Ureter (tissue), 1 donor: ENCODE data around the gene STAT6. TPM values are rescaled to one million over a fixed set of nuclear protein-coding genes. Genes with fewer than 3 reads are reported as not detected.
A peak's percentile ranks its signal among the peaks of the same experiment; 100 is the strongest.
"Not testable (repeated sequence)": the region's sequence is repeated elsewhere in the genome, so short reads cannot be mapped to it uniquely, and the experiment has no call there.

Source experiments
- DNase-seq: peaks from one replicate; pipeline ENCODE4 v3.0.0-alpha.2; 2020; ENCODE audit warnings: low spot score
- total RNA-seq: library from RNA; stranded (reverse); gene quantifications from one replicate; pipeline ENCODE4 v1.2.4, GENCODE V29; 2023
- donor health status: DM: yes; HTN: yes; CAD: no.

STAT6 gene
- total RNA-seq, 1 donor from 2014 or later = 280 TPM

DNA sequence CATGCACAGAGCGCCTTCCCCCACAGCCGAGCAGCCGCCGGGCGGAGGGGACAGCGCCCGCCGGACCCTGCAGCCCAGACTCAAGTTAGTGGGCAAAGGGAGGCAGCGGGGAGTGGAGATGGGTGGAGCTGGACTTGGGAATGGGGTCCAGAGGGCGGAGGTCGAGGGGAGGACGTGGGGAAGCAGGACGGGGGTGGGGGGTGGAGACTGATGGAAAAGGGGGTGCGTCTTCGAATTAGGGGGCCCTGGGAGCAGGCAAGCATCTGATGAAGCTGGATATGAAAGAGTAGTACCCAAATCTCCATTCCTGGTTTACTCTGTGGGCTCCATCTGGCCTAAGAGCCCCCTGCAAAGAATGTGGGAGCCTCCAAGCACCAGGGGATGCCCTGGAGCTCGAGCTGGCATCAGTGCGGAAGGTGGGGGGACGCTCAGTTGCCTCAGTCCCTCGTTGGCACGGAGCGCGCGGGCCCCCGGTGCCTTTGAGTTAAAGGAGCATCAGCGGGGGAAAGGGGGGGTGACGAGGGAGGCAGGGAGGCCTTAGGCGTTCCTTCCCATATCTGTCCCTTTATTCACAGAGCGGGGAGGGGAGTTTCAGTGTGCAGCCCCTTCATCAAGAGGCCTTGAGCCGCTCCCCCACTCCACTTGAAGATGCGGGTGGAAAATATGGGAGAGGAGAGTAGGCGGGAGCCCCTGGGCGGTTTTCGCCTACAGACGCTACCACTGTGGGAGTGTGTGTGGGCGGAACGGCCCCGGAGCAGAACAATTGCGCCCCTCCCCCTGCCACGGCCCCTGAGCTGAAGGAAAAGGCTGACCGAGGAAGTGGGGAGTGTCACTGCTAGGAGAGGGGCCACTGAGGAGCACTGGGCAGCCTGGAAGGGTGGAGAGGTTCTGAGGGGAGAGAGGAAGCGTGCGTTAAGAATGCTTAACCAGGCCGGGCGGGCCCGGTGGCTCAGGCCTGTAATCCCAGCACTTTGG, 21.6 kb downstream of the STAT6 start:
- DNase-seq = peak; percentile 85

DNA sequence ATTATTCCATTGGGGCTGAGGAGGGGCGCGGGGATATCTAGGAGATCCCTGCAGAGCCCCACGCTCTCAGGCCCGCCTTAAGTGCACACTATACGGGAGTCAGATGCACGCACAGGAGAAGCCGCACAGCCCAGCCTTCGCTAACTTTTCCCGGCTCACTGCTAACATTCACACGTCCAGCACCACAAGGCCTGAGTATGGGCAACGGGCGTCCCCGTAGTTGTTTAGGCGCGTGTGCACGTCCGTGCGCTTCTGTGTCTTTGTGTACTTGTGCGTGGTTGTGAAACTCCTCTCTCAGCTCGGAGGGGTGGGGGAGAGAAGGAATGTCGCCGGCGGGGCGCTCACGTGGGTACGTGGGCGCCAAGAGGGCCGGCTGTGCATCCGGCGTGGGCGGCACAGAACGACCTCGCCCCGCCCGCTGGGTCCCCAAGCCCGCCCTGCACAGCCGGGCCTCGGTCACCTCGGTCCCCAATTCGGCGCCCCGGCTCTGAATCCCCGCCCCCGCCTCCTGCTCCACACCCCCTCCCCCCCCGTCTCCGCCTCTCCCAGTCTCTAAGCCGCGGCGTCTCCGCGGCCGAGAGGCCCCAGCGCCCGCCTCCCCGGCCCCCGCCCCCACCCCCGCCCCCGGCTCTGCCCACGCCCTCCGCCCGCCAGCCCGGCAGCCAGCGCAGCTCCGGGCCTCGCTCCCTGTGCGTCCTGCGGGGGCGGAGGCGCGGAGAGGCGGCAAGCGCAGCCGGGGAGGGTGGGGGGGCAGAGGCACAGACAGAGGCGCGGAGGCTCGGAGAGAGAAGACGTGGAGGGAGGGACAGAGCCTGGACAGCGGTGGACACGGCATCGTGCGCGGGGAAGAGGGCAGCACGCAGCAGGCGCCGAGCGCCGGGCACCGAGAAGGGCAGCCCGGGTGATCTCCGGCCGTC, 22.6 kb downstream of the STAT6 start, which contains the start of gene NAB2:
TSS of gene NAB2 (plus strand) at position 761 of the 917 bp plus-strand sequence. CDS start 158 bp downstream, outside the sequence.
- peak; percentile 97 for DNase-seq

DNA sequence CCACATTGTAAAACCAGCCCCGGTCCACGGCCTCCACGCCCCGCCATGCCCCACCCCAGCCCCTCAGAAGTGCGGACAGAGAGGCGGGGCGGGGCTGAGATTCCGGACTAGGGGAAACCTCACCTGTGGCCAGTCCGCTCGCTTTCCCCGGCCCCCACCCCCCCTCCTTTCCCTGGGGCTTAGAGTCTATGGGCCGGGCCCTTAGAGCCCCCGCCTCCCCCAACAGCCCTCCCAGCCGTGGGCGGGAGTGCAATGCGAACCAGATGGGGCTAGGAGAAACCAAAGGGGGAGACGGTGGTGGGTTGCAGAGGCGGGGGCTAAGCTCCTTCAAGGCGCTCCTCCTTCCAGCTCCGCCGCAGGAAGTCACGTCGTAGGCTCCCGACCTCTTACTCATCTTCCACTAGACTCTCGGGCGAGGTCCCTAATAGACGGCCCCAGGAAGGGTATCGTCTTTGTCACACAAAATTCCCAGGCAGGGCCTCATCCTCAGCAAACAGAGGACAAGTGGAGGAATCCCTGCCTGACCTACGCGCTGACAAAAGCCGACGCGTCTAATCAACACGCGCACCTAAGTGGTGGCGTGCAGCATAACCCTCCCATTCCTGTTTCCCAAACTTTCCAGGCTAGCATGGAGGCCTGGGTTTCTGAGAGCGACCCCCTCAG, 23.3 kb downstream of the STAT6 start:
- peak; percentile 89 for DNase-seq

DNA sequence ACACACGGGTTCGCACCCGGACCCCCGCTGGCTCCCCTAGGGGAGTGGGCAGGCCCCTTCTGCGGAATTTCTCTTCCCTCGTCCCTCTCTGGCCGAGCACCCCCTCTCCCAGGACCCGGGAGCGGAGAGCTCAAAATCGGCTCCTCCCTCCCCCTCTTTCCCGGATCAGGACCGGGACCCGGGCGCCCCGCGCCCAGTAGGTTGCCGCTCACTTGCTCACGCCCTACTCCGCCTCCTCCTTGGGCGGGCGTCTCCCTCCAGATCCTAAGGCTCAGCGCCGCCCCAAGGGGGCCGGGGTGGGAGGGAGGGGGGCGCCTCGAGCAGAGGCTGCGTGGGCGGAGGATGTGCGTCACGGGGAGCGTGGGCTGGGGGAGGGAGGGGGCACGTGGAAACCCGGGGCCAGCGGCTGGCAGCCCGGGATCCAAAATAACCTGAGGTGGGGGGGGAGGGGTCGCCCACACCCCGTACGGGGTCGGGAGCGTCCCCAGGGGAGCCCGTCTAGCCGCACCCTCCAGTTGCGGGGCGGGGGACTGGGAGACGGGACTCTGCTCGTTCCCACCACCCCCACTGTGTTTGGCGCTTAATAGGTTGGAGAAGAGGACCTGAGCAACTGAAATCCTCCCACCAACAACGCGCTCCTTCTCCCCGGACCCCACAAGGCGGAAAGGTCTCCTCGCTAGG, 24.0 kb downstream of the STAT6 start:
- peak; percentile 94 for DNase-seq

DNA sequence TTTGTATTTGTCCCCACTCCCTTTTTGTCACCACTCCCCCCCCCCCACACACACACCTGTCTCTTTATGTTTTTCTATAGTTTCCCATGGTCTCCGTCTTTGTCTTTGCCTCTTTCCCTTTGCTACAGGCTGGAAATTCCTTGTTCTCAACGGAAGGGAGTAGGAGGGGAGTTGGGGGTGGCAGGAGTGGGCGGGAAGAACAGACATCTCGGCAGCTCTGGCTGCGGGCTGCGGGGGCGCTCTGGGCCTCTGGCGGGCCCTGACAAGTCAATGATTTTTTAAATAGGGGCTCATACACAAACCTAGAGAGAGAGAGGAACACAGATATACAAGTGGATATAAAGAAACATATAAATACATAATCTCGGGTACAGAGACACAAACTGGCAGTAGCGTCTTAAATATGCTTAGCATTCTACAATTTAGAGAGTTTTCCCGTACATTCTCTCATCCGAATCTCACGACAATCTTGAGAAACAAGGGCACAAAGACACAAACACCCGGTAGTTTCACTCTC, 24.6 kb downstream of the STAT6 start:
- peak; percentile 76 for DNase-seq

DNA sequence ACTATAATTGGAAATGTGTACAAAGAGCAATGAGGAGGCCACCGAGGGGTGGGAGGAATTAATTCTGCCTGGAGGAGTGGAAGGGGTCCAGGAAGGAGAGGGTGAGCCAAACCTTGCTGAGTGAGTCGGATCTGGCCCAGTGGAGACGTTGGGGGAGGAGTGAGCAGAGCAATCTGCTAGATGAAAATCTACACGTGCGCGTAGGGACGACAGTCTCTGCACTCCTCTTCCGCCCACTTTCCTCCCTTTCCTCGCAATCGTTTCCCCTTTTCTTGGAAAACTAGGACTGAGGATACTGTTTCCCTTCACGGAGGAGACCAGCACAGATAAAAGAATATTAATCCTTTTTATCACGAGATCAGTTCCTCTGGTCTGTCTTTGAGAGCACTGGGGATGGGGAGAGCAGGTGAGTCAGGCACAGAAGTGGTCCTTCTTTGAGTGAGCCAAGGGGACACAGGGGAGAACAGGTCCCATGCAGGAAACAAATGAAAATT, 25.1 kb downstream of the STAT6 start:
- peak; percentile 74 for DNase-seq

DNA sequence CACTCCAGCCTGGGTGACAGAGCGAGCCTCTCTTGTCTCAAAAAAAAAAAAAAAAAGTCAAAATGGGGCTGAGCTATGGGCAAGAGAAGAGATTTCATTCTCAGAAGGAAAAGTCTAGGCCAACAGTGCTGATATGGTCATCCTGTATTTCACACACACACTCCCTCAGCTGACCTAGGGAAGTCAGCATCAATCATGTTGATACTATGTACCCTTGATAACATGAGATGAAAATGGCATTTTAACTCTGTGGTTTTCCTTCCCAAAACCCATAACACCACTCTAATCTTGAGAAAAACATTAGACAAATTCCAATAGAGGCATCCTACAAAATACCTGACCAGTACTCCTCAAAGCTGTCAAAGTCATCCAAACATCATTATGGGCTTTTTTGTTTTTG, 30.3 kb downstream of the STAT6 start:
- no peak for DNase-seq

DNA sequence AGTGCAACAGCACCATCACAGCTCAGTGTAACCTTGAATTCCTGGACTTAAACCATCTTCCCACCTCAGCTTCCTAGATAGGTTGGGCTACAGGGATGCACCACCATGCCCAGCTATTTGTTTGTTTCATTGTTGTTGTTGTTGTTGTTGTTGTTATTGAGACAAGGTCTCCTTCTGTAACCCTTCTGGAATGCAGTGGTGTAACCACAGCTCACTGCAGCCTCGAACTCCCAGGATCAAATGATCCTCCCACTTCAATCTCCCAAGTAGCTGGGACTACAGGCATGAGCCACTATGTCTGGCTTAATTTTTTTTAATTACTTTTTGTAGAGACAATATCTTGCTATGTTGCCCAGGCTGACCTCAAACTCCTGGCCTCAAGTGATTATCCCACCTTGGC, 31.3 kb downstream of the STAT6 start:
- no peak for DNase-seq

DNA sequence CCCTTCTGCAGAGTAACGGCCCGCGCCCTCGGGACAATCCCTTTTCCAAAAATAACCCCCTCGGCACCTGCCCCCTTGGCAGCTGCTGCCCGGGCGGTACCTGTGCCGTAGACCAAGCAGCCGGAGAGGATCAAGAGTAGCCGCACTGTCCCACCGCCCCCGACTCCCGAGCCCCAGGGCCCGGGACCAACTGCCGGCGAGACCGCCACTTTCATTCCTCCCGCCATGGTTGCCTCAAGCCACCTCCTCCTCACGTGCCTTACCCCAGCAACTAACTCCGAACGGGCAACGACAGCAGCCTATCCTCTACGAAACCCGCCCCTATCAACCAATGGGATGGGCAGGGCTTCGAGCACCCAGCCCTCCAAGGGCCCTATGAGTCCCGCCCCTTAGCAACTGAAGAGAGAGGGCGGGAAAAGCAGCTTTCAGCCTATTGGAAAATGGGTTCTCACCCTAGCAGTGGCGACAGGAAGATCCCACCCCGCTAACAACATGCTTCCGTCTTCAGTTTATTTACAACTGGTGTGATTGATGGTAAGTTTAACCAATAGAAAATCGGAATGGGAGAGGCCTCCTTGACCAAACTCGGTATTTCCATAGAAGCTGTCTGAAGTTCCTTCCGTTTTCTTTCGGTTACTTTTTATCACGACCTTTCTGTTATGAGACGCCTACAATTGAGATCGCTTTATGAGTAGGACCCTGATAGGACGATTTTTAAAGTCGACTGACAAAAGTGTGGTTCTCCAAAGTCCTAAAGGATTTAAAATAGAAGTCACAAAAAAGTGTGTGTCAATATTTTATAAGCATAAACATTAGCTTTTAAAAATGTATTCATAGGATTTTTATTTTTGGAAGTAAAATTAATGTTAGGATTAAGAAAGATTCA, 32.4 kb downstream of the STAT6 start, which contains the start of gene NEMP1:
TSS of gene NEMP1 (minus strand) at position 273 of the 886 bp plus-strand sequence. CDS start at position 227, 46 bp downstream.
- DNase-seq = peak; percentile 98

DNA sequence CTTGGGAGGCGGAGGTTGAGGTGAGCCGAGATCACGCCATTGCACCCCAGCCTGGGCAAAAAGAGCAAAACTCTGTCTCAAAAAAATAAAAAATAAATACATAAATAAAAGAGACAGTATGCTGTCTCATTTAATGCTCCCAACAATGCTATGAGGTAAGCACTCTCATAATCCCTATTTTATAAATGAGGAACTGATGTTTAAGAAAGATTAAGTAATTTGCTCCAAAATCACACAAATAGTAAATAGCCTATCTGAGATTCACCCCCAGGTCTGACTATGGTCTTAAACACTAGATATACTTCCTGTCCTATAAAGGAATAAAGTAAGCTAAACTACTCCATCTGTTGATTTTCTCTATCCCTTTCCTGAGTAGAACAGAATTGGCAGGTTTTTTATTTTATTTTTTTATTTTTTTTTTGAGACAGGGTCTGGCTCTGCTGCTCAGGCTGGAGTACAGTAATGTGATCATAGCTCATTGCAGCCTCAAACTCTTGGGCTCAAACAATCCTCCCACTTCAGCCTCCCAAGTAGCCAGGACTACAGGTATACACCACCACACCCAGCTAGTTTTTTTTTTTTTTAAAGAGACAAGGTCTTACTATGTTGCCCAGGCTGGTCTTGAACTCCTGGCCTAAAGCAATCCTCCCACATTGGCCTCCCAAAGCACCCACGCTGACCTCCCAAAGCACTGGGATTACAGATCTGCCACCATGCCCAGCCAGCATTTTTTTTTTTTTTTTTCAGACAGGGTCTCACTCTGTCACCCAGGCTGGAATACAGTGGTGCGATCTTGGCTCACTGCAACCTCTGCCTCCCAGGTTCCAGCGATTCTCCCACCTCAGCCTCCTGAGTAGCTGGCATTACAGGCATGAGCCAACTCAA, 37.4 kb downstream of the STAT6 start:
- DNase-seq = not testable (repeated sequence)

DNA sequence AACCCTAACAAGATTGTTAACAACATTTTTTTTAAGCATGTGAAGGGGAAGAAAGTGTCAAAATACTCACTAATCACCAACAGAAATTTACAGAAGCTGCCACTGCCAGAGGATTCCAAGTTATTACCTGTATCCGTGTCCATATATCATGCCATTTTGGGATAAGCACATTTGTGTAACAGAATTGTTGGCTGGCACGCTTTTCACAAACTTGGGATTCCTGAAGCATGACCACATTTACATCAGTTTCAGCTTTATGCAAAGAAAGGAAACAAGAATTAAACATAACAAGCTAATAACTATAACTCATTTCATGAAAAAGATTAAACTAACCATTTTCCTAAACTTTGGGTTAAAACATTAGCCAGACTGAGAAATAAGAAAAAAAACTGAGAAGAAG, 38.5 kb downstream of the STAT6 start:
- DNase-seq = no peak

DNA sequence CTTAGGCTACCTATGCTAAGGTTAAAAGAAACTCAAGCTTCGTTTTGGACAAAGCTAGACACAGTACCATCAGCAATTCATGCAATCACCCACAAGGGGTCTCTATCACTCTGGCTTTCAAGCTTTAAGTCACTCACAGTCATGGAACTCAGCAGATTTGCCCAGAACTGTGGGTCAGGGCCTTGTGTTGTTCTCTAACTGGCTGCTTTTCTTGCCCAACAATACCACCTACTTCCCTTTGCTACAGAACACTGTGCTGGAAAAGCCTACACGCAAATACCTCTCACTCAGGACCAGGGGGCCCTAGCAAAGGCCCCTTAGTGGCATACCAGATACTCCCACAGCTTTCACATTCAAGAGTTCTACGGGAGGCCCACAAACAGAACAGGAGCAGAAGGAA, 41.6 kb downstream of the STAT6 start:
- peak; percentile 72 for DNase-seq

DNA sequence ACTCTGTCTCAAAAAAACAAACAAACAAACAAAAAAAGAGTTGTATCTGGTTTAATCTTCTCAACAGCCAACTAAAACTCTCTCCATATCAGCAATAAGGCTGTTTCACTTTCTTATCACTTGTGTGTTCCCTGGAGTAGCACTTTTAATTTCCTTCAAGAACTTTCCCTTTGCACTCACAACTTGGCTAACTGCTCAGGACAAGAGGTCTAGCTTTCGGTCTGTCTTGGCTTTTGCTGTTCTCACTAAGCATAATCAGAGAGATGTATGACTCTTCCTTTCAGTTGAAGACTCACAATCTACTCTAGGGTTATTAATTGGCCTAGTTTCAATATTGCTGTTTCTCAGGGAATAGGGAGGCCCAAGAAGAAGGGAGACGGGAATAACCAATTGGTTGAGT, 44.9 kb downstream of the STAT6 start:
- no peak for DNase-seq

DNA sequence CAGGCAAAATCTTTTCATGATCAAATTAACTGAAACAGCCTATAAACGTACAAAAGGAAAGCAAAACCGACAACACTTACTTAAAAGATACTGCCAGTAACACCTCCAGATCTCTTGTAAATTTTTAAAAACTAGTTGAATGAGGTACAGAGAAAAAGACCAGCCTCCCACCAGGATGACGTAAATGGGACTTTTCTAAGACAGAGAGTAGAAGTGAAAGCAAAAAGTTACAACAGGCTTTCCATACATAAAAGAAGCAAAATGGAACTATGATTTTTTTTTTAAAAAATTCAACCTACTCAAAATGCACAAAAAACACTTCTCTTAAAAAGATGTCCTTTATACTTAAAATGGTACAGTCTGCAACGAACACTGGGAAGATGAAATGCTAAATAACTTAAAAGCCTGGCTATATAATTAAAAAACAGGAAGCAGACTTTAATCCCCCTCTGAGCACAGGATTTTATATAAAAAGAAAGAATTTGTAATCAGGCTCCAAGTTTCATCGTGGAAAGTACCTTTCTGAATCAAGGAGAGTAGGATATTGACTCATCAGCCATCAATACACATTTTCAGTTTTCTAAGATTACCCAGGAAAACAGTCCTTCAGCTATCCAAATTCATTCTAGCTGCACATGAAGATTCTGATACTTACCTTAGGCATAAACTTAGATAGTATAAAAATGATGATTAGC, 47.0 kb downstream of the STAT6 start:
- DNase-seq = no peak

DNA sequence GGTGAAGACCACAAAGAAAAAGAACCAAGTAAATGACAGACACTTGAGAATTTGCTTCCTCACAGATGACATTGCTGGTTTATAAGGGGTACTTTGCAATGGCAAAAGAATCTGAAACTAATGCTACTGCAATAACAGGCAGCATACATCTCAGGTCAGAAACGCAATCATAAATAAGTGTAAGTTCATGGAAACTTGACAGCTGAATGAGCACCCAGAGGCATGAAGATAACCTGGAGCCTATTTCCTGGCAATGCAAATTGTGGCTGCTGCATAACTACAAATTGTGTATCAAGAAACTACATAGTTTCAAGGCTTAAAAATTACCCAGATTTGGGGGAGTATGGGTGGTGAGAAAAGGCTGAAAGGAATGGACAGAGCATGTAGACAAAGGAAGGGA, 52.7 kb downstream of the STAT6 start:
- no peak for DNase-seq

DNA sequence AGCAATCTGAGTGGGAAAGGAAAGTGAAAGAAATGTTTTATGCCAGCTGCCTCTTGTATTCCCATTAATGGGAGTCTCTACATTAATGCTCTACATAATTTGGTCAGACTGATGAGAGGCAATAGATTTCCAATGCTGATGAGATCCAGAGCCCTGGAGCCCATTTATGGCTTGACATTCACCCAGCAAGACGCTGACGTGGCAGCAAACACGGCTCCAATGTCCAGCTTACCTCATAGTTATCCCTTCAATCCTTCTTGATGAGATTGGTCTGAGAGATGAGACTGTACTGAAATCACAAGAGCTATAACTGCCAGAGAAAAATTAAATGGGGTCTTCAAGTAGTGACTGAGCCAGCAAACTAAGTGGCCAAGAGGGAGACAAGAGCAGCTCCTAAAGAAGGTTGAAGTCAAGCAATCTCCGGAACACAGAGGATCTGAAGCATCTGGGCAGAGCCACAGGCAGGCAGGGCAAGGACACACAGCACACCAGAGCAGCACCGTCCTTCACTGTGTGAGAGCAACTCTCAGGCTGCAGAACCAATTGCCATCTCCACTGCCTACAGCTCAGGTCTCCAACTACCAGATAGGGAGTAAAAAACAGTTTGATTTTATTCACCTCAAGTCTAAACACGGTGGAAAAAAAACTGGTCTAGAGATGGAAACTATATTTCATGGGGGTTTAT, 54.0 kb downstream of the STAT6 start:
- DNase-seq = no peak

DNA sequence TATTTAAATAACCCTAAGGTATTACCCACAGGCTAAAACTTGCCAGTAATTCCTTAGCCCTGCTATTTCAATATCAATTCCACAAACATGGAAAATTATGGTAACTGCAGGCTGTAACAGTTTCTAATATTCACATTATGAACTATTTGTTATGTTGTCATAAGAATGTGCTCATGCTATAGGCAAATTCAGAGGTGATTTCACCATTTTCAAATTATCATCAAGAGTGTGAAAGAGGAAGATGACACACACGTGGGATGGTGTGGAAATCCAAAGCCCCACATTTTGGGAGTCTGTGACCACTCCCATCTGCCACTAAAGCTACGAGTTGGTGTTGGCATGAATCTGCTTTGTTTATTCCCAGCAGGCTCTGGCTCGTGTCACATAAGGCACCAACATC, 55.3 kb downstream of the STAT6 start:
- DNase-seq = no peak
